Neural progenitor cell (in vitro differentiated cells): ENCODE measurements around the gene KCTD15. TPM values are rescaled to one million over a fixed set of nuclear protein-coding genes. Genes with fewer than 3 reads are reported as not detected.

Source experiments
- DNase-seq: peaks from one replicate; pipeline ENCODE4 v3.0.0-alpha.2; 2016; ENCODE audit warnings: low spot score
- H2AFZ ChIP-seq: fragments of 200-600 bp; sonication (generic); replicated peaks from 2 replicates; pipeline ENCODE4 v1.6.1; 2016; ENCODE audit warnings: antibody characterized with exemption
- H3F3A ChIP-seq: fragments of 200-600 bp; sonication (generic); 2 replicates; pipeline ENCODE4 v1.6.1; 2016; ENCODE audit warnings: antibody characterized with exemption, low read depth
- H3K27ac ChIP-seq: fragments of 200-600 bp; sonication (generic); 2 replicates; pipeline ENCODE4 v1.5.1; 2016; ENCODE audit warnings: mild to moderate bottlenecking
- H3K27me3 ChIP-seq: fragments of 200-600 bp; sonication (generic); 2 replicates; pipeline ENCODE4 v1.6.1; 2016; ENCODE audit warnings: mild to moderate bottlenecking, moderate library complexity
- H3K36me3 ChIP-seq: fragments of 200-600 bp; sonication (generic); 2 replicates; pipeline ENCODE4 v1.5.1; 2016
- H3K4me1 ChIP-seq: fragments of 200-600 bp; sonication (generic); 2 replicates; pipeline ENCODE4 v1.6.1; 2016; ENCODE audit warnings: mixed run types
- H3K4me2 ChIP-seq: fragments of 200-600 bp; sonication (generic); 2 replicates; pipeline ENCODE4 v1.6.1; 2016
- H3K4me3 ChIP-seq: fragments of 200-600 bp; sonication (generic); 2 replicates; pipeline ENCODE4 v1.5.1; 2016
- H3K79me2 ChIP-seq: fragments of 200-600 bp; sonication (generic); 2 replicates; pipeline ENCODE4 v1.6.1; 2016; ENCODE audit warnings: low read depth
- H3K9ac ChIP-seq: fragments of 200-600 bp; sonication (generic); 2 replicates; pipeline ENCODE4 v1.6.1; 2016
- H3K9me3 ChIP-seq: fragments of 200-600 bp; sonication (generic); 2 replicates; pipeline ENCODE4 v1.5.1; 2016; ENCODE audit warnings: low read depth
- H4K20me1 ChIP-seq: fragments of 200-600 bp; sonication (generic); 2 replicates; pipeline ENCODE4 v1.6.1; 2016; ENCODE audit warnings: low read depth
- H3K27ac Mint-ChIP-seq: 3 replicates; pipeline ENCODE4 v1.8.0; 2021; ENCODE audit warnings: mixed read lengths
- H3K27me3 Mint-ChIP-seq: 2 replicates; pipeline ENCODE4 v1.8.0; 2022; ENCODE audit warnings: low read depth, mild to moderate bottlenecking, inconsistent platforms, moderate library complexity, mixed read lengths; ENCODE audit not compliant: insufficient read depth
- H3K36me3 Mint-ChIP-seq: 3 replicates; pipeline ENCODE4 v1.8.0; 2021; ENCODE audit warnings: mixed read lengths
- H3K4me1 Mint-ChIP-seq: 3 replicates; pipeline ENCODE4 v1.8.0; 2021; ENCODE audit warnings: mixed read lengths
- H3K4me3 Mint-ChIP-seq: 3 replicates; pipeline ENCODE4 v1.8.0; 2021; ENCODE audit warnings: mild to moderate bottlenecking, moderate library complexity, mixed read lengths
- H3K9me3 Mint-ChIP-seq: 3 replicates; pipeline ENCODE4 v1.8.0; 2020; ENCODE audit warnings: mixed read lengths
- EZH2 ChIP-seq: fragments of 200-600 bp; sonication (generic); IDR thresholded peaks from 2 replicates; pipeline ENCODE4 v1.6.1; 2017; ENCODE audit warnings: antibody characterized with exemption, mild to moderate bottlenecking, moderate library complexity
- EZH2phosphoT487 ChIP-seq: fragments of 200-600 bp; sonication (generic); IDR thresholded peaks from 2 replicates; pipeline ENCODE4 v1.6.1; 2017; ENCODE audit warnings: antibody characterized with exemption
- total RNA-seq: library from RNA; depleted of rRNA; stranded (reverse); fragments of >200 nt; gene quantifications from 2 replicates; pipeline ENCODE4 v1.2.3, GENCODE V29; 2015; ENCODE audit warnings: low replicate concordance
- TF ChIP-seq, protein P1 (sequence below): fragments of 200-600 bp; sonication (generic); IDR thresholded peaks from 2 replicates; pipeline ENCODE4 v1.5.1; 2017; ENCODE audit warnings: antibody characterized with exemption, mild to moderate bottlenecking

The KCTD15 gene
- total RNA-seq, 1 donor from 2014 or later, result 26.4 TPM

- no peaks in the 10 kb centered on the region for H4K20me1 ChIP-seq
- DNase-seq, result no peak
- Mint-ChIP-seq H3K27me3 (peaks cover 22% of the 10 kb centered on the region), H3K36me3 (no peaks in the 10 kb centered on the region), H3K4me1 (peaks cover 13% of the 10 kb centered on the region), H3K4me3 (no peak overlapping the region), H3K27ac (no peak overlapping the region), H3K9me3 (peaks cover 3% of the 10 kb centered on the region)
- H3K79me2 ChIP-seq, result no peaks in the 10 kb centered on the region
- no peak overlapping the region for H3K27ac ChIP-seq
- no peaks in the 10 kb centered on the region for H3K4me1 ChIP-seq
- peaks cover 25% of the 10 kb centered on the region for H3K27me3 ChIP-seq
- H3K9ac ChIP-seq, result no peak overlapping the region
- no peaks in the 10 kb centered on the region for H3K36me3 ChIP-seq
- no peaks in the 10 kb centered on the region for H3F3A ChIP-seq
- H3K4me2 ChIP-seq, result no peak overlapping the region
- no peak overlapping the region for H2AFZ ChIP-seq
- H3K4me3 ChIP-seq, result no peak overlapping the region
- no peaks in the 10 kb centered on the region for H3K9me3 ChIP-seq
- TF ChIP-seq EZH2, result no peak
- TF ChIP-seq, protein P1, sequence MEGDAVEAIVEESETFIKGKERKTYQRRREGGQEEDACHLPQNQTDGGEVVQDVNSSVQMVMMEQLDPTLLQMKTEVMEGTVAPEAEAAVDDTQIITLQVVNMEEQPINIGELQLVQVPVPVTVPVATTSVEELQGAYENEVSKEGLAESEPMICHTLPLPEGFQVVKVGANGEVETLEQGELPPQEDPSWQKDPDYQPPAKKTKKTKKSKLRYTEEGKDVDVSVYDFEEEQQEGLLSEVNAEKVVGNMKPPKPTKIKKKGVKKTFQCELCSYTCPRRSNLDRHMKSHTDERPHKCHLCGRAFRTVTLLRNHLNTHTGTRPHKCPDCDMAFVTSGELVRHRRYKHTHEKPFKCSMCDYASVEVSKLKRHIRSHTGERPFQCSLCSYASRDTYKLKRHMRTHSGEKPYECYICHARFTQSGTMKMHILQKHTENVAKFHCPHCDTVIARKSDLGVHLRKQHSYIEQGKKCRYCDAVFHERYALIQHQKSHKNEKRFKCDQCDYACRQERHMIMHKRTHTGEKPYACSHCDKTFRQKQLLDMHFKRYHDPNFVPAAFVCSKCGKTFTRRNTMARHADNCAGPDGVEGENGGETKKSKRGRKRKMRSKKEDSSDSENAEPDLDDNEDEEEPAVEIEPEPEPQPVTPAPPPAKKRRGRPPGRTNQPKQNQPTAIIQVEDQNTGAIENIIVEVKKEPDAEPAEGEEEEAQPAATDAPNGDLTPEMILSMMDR, result no peak
- TF ChIP-seq EZH2phosphoT487, result no peak
Observed at GRCh38 chr19:33777351-33777750, 19.3 kb upstream of the KCTD15 start.

DNA sequence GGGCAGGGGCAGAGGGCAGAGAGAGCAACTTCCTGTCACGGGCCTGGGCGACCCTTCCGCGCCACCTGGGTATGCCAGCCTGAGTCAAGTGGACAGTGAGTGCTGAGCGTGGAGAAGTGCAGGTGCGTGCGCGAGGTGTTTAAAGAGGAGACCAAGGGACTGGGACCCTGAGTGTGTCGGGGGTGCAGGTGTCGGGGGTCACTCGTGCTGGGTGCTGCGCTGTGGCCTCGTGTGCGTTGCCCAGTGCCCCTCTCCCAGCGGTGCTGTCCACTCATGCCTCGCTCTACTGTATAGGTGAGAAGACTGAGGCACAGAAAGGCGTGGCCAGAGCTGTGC, 18.9 kb upstream of the KCTD15 start:
- no peak overlapping the region for H3K9ac ChIP-seq
- TF ChIP-seq, protein P1, result no peak
- TF ChIP-seq EZH2 (no peak), EZH2phosphoT487 (no peak)
- H3F3A ChIP-seq, result no peaks in the 10 kb centered on the region
- Mint-ChIP-seq H3K4me1 (peaks cover 13% of the 10 kb centered on the region), H3K27ac (no peak overlapping the region), H3K4me3 (no peak overlapping the region), H3K9me3 (peaks cover 3% of the 10 kb centered on the region), H3K36me3 (no peaks in the 10 kb centered on the region), H3K27me3 (peaks cover 22% of the 10 kb centered on the region)
- H2AFZ ChIP-seq, result no peak overlapping the region
- H4K20me1 ChIP-seq, result no peaks in the 10 kb centered on the region
- no peak overlapping the region for H3K27ac ChIP-seq
- H3K36me3 ChIP-seq, result no peaks in the 10 kb centered on the region
- H3K4me2 ChIP-seq, result no peak overlapping the region
- no peak for DNase-seq
- H3K27me3 ChIP-seq, result peaks cover 25% of the 10 kb centered on the region
- no peaks in the 10 kb centered on the region for H3K9me3 ChIP-seq
- no peak overlapping the region for H3K4me3 ChIP-seq
- no peaks in the 10 kb centered on the region for H3K79me2 ChIP-seq
- no peaks in the 10 kb centered on the region for H3K4me1 ChIP-seq

DNA sequence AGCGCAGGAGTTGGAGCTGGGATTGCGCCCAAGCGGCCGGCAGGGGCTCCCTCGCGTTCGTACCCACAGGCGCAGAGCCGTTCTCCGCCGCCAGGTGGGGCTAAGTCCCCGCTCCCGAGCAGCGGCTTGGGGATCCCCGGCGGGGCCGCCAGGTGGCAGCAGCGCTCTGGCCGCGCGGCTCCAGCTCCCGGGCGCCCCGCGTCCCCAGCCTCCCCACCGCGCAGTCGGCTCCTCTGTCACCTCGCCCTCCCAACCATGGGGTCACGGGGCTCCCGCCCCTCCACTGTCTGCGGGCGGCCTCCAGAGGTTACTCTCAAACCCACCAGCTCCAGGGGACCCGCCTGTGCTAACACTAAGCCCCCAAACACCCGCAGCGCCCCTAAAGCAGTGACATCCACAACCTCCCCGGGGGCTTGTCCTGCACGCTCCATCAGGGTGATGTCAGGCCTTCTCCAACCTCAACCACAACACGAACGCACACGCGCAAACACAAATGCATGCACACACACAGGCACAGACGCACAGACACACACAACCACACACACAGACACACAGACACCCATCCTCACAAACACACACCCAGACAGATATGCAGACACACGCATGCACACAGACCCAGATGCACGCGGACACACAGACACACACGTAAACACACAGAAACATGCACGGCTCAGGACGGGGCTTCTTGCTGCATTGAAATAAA, 18.4 kb upstream of the KCTD15 start:
- no peaks in the 10 kb centered on the region for H3K36me3 Mint-ChIP-seq
- Histone ChIP-seq H3K4me2 (peak overlapping the region; percentile 68), H3K9ac (no peak overlapping the region), H3K27ac (no peak overlapping the region), H3K36me3 (no peaks in the 10 kb centered on the region), H3F3A (no peaks in the 10 kb centered on the region), H4K20me1 (no peaks in the 10 kb centered on the region), H3K9me3 (no peaks in the 10 kb centered on the region), H3K4me1 (no peaks in the 10 kb centered on the region), H3K27me3 (peaks cover 25% of the 10 kb centered on the region), H3K4me3 (peak overlapping the region; percentile 36), H2AFZ (peak overlapping the region; percentile 60), H3K79me2 (no peaks in the 10 kb centered on the region)
- peaks cover 13% of the 10 kb centered on the region for H3K4me1 Mint-ChIP-seq
- peaks cover 20% of the 10 kb centered on the region for H3K27me3 Mint-ChIP-seq
- peaks cover 3% of the 10 kb centered on the region for H3K9me3 Mint-ChIP-seq
- H3K4me3 Mint-ChIP-seq, result peak overlapping the region; percentile 54
- TF ChIP-seq, protein P1, result peak; percentile 99
- TF ChIP-seq EZH2phosphoT487 (no peak), EZH2 (no peak)
- DNase-seq, result peak; percentile 88
- no peak overlapping the region for H3K27ac Mint-ChIP-seq
